Neural progenitor cell (in vitro differentiated cells): ENCODE data around the gene USP54.

ENCODE experiments used
- CTCF ChIP-seq: fragments of 200-600 bp; sonication (generic); IDR thresholded peaks from 2 replicates; pipeline ENCODE4 v1.5.1; 2017; ENCODE audit warnings: antibody characterized with exemption, mild to moderate bottlenecking
- EZH2phosphoT487 ChIP-seq: fragments of 200-600 bp; sonication (generic); IDR thresholded peaks from 2 replicates; pipeline ENCODE4 v1.6.1; 2017; ENCODE audit warnings: antibody characterized with exemption

GRCh38 chr10:73597346-73597745, 6.2 kb upstream of the USP54 start:
- TF ChIP-seq EZH2phosphoT487 (no peak), CTCF (no peak)
